Measurements from ENCODE around the gene SPAG16.

GRCh38 chr2:213524164-213524563, 239.9 kb downstream of the SPAG16 start:
- TF ChIP-seq CTCF (IDR thresholded peaks at IDR 0.05 in 4 of 5, conservative IDR thresholded peaks at IDR 0.05 in 1 of 5) = no peak
- no peak for TF ChIP-seq POLR2A (IDR thresholded peaks at IDR 0.05)
